MM.1S (cell line): ENCODE measurements around the gene RPH3AL.

ENCODE experiments used
- DNase-seq: peaks from one replicate; pipeline ENCODE4 v3.0.0-alpha.2; 2015
- H2AFZ ChIP-seq: fragments of 300-600 bp; sonication (generic); 2 replicates; pipeline ENCODE4 v1.6.0; 2016; ENCODE audit warnings: antibody characterized with exemption, low read length
- H3F3A ChIP-seq: fragments of 300-600 bp; sonication (generic); 2 replicates; pipeline ENCODE4 v1.6.1; 2016; ENCODE audit warnings: mild to moderate bottlenecking, antibody characterized with exemption, low read length, moderate library complexity, mixed read lengths; ENCODE audit not compliant: insufficient read depth
- H3K27ac ChIP-seq: fragments of 300-600 bp; sonication (generic); 2 replicates; pipeline ENCODE4 v1.5.1; 2016; ENCODE audit warnings: mild to moderate bottlenecking, low read length
- H3K27me3 ChIP-seq: fragments of 300-600 bp; sonication (generic); replicated peaks from 2 replicates; pipeline ENCODE4 v1.6.0; 2016; ENCODE audit warnings: low read length; ENCODE audit not compliant: insufficient read depth
- H3K36me3 ChIP-seq: fragments of 300-600 bp; sonication (generic); replicated peaks from 2 replicates; pipeline ENCODE4 v1.6.1; 2016; ENCODE audit warnings: mild to moderate bottlenecking, low read length, mixed read lengths; ENCODE audit not compliant: insufficient read depth
- H3K4me1 ChIP-seq: fragments of 300-600 bp; sonication (generic); 2 replicates; pipeline ENCODE4 v1.6.1; 2016; ENCODE audit warnings: low read length, mixed read lengths
- H3K4me2 ChIP-seq: fragments of 300-600 bp; sonication (generic); 2 replicates; pipeline ENCODE4 v1.6.0; 2016; ENCODE audit warnings: low read depth, low read length
- H3K4me3 ChIP-seq: fragments of 300-600 bp; sonication (generic); 2 replicates; pipeline ENCODE4 v1.5.1; 2016; ENCODE audit warnings: low read length, mixed read lengths
- H3K79me2 ChIP-seq: fragments of 300-600 bp; sonication (generic); 2 replicates; pipeline ENCODE4 v1.6.1; 2016; ENCODE audit warnings: mixed run types, low read length, mixed read lengths
- H3K9ac ChIP-seq: fragments of 300-600 bp; sonication (generic); 2 replicates; pipeline ENCODE4 v1.6.1; 2016; ENCODE audit warnings: low read length, mixed read lengths
- H3K9me2 ChIP-seq: fragments of 300-600 bp; sonication (generic); replicated peaks from 2 replicates; pipeline ENCODE4 v1.6.1; 2016; ENCODE audit warnings: mild to moderate bottlenecking, low read length, mixed read lengths; ENCODE audit not compliant: insufficient read depth
- H3K9me3 ChIP-seq: fragments of 300-600 bp; sonication (generic); replicated peaks from 2 replicates; pipeline ENCODE4 v1.6.1; 2016; ENCODE audit warnings: mild to moderate bottlenecking, low read length, mixed read lengths; ENCODE audit not compliant: insufficient read depth
- H4K20me1 ChIP-seq: fragments of 300-600 bp; sonication (generic); 2 replicates; pipeline ENCODE4 v1.6.1; 2016; ENCODE audit warnings: mild to moderate bottlenecking, low read length, moderate library complexity, mixed read lengths; ENCODE audit not compliant: insufficient read depth
- EZH2 ChIP-seq: fragments of 300-600 bp; sonication (generic); optimal IDR thresholded peaks from 2 replicates; pipeline ENCODE3; 2017; ENCODE audit warnings: low read depth, mild to moderate bottlenecking, antibody characterized with exemption, low read length, mixed read lengths
- EZH2phosphoT487 ChIP-seq: fragments of 300-600 bp; sonication (generic); IDR thresholded peaks from 2 replicates; pipeline ENCODE4 v1.6.1; 2018; ENCODE audit warnings: antibody characterized with exemption, low read length
- TF ChIP-seq, protein P1 (sequence below): fragments of 300-600 bp; sonication (generic); IDR thresholded peaks from 2 replicates; pipeline ENCODE4 v1.5.1; 2016; ENCODE audit warnings: antibody characterized with exemption, low read length, mixed read lengths

RPH3AL gene

DNA sequence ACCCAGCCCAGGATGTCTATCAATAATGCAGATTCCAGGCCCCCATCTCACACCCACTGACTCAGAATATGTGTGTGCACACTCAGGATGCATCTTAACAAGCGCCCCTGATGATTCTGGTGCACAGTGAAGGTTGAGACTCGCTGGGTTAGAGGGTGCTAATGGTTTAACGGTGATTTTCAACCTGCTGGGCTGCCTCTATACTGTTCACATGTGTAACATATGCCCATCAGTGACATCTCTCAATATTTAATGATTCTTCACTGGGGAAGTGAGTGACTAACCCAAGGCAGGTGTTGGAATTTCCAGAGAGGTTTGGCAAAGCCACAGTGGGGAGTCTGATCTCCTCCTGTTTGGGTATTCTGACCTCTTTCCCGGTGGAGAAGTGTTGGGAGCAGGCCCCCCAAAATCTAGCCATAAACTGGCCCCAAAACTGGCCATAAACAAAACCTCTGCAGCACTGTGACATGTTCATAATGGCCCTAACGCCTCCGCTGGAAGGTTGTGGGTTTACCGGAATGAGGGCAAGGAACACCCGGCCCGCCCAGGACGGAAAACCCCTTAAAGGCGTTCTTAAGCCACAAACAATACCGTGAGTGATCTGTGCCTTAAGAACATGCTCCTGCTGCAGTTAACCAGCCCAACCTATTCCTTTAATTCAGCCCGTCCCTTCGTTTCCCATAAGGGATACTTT is 167.0 kb downstream of the RPH3AL start:
- Histone ChIP-seq H3K27me3 (peaks cover 65% of the 10 kb centered on the region), H4K20me1 (no peaks in the 10 kb centered on the region), H3K79me2 (no peaks in the 10 kb centered on the region), H3K36me3 (no peaks in the 10 kb centered on the region), H3K9me3 (no peaks in the 10 kb centered on the region), H3K9ac (no peak overlapping the region), H3K4me3 (no peak overlapping the region), H3K4me2 (no peak overlapping the region), H2AFZ (no peak overlapping the region), H3F3A (no peaks in the 10 kb centered on the region), H3K27ac (no peak overlapping the region), H3K9me2 (no peaks in the 10 kb centered on the region), H3K4me1 (no peaks in the 10 kb centered on the region)
- TF ChIP-seq EZH2phosphoT487, result no peak
- TF ChIP-seq, protein P1, sequence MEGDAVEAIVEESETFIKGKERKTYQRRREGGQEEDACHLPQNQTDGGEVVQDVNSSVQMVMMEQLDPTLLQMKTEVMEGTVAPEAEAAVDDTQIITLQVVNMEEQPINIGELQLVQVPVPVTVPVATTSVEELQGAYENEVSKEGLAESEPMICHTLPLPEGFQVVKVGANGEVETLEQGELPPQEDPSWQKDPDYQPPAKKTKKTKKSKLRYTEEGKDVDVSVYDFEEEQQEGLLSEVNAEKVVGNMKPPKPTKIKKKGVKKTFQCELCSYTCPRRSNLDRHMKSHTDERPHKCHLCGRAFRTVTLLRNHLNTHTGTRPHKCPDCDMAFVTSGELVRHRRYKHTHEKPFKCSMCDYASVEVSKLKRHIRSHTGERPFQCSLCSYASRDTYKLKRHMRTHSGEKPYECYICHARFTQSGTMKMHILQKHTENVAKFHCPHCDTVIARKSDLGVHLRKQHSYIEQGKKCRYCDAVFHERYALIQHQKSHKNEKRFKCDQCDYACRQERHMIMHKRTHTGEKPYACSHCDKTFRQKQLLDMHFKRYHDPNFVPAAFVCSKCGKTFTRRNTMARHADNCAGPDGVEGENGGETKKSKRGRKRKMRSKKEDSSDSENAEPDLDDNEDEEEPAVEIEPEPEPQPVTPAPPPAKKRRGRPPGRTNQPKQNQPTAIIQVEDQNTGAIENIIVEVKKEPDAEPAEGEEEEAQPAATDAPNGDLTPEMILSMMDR, result no peak
- no peak for TF ChIP-seq EZH2
- peak; percentile 25 for DNase-seq

DNA sequence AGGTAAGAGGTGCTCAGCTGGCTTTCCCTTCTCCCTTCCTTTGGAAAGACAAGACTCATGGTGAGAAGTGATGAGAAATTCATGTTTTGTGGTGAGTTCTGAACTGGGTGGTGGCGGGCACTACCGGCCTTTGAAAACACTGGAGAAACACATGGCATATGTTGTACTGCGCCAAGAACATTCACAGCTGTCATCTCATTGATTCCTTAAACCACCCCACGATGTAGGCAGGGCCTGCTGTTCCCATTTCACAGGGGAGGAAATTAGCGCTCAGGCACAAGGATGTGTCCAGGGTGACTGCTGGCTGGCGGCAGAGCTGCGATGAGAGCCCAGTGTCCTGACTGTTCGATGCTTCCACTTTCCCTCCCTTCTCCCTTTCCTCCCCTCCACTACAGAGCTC is 169.6 kb downstream of the RPH3AL start:
- Histone ChIP-seq H3K4me3 (no peak overlapping the region), H3F3A (no peaks in the 10 kb centered on the region), H3K4me2 (no peak overlapping the region), H3K9ac (no peak overlapping the region), H2AFZ (no peak overlapping the region), H3K36me3 (no peaks in the 10 kb centered on the region), H3K27me3 (peaks cover 69% of the 10 kb centered on the region), H4K20me1 (no peaks in the 10 kb centered on the region), H3K9me3 (no peaks in the 10 kb centered on the region), H3K79me2 (no peaks in the 10 kb centered on the region), H3K9me2 (no peaks in the 10 kb centered on the region), H3K27ac (no peak overlapping the region), H3K4me1 (no peaks in the 10 kb centered on the region)
- TF ChIP-seq EZH2 (no peak), EZH2phosphoT487 (no peak)
- TF ChIP-seq, protein P1, result no peak
- no peak for DNase-seq

DNA sequence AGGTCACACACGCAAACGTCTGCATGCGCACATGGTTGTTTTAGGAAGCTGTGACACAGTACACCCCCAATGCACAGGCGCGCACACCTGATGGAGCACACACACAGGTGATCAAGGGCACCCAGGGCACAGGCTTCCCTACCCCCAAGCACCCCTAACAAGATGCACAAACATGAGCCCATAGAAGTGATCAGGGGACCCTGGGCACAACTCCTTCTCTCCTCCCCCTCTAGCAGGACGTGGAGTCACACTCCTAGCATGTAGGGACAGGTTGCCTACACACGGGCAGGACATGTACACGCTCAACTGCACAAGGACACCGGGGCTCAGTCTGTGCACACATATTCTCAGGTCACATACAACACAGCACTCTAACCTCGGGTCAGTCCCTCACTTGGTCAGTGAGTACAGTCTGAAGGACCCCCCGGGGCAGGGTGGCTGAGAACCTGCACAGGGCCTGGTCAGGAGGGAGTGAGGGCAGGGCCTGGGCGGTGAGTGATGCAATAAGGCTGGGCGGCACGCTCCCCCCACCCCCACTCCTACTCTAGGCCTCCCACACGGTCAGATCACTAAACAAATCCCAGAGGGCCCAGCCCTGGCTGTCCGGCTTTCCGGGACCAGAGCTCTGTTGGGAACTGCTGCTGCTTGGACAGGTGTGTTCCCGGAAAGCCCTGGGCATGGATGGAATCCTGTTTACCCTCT is 170.4 kb downstream of the RPH3AL start:
- Histone ChIP-seq H3K27ac (no peak overlapping the region), H3K27me3 (peaks cover 71% of the 10 kb centered on the region), H3K9me3 (no peaks in the 10 kb centered on the region), H3K4me1 (no peaks in the 10 kb centered on the region), H3K79me2 (no peaks in the 10 kb centered on the region), H3F3A (no peaks in the 10 kb centered on the region), H3K36me3 (no peaks in the 10 kb centered on the region), H3K4me2 (no peak overlapping the region), H2AFZ (no peak overlapping the region), H3K9me2 (no peaks in the 10 kb centered on the region), H3K4me3 (no peak overlapping the region), H3K9ac (no peak overlapping the region), H4K20me1 (no peaks in the 10 kb centered on the region)
- DNase-seq, result no peak
- TF ChIP-seq EZH2phosphoT487, result no peak
- TF ChIP-seq, protein P1, result no peak
- no peak for TF ChIP-seq EZH2
